Stimulated activated CD4-positive, alpha-beta T cell treated with anti-CD3 and anti-CD28 coated beads, TNF-alpha, amount 100 ng/mL, for 1 hour (primary cell): ENCODE data around the gene RAB11FIP3.
"Not testable (repeated sequence)": the region's sequence is repeated elsewhere in the genome, so short reads cannot be mapped to it uniquely, and the experiment has no call there.

Source experiments
- DNase-seq, 3 donors: peaks; one replicate each; pipeline ENCODE4 v3.0.0-alpha.2; 2020; ENCODE audit warnings: low read depth in 3 of 3, low spot score in 1 of 3

The RAB11FIP3 gene

DNA sequence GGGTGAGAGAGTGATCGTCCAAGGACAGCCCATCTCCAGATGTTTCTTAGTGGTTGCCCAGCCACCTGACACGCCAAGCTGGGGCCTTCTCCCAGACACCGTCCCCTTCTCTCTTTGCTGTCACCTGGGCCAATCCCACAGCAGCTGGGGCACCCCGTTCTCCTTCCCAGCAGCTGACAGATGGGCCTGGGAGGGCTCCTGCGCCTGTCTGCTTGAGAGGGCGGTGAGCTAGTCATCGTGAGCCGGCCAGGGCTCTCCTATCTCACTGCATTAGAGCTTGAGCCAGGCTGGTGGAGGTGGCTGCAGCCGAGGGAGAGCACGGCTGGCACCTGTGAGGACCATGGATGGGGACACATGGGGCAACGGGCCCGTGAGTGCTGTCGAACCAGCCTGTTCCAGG, 41.2 kb downstream of the RAB11FIP3 start:
- DNase-seq, result no peak

DNA sequence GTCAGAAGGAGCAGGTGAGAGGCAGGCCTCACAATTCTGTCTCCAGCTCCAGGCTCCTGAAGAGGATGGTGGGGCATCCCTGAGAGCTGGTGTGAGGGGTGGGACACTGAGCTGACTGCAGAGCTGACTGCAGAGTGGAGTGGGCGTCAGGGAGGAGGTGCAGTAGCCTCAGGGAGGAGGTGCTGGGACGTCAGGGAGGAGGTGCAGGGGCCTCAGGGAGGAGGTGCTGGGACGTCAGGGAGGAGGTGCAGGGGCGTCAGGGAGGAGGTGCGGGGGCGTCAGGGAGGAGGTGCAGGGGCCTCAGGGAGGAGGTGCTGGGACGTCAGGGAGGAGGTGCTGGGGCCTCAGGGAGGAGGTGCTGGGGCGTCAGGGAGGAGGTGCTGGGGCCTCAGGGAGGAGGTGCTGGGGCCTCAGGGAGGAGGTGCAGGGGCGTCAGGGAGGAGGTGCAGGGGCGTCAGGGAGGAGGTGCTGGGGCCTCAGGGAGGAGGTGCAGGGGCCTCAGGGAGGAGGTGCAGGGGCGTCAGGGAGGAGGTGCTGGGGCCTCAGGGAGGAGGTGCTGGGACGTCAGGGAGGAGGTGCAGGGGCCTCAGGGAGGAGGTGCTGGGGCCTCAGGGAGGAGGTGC, 41.9 kb downstream of the RAB11FIP3 start:
- DNase-seq, result not testable (repeated sequence)

DNA sequence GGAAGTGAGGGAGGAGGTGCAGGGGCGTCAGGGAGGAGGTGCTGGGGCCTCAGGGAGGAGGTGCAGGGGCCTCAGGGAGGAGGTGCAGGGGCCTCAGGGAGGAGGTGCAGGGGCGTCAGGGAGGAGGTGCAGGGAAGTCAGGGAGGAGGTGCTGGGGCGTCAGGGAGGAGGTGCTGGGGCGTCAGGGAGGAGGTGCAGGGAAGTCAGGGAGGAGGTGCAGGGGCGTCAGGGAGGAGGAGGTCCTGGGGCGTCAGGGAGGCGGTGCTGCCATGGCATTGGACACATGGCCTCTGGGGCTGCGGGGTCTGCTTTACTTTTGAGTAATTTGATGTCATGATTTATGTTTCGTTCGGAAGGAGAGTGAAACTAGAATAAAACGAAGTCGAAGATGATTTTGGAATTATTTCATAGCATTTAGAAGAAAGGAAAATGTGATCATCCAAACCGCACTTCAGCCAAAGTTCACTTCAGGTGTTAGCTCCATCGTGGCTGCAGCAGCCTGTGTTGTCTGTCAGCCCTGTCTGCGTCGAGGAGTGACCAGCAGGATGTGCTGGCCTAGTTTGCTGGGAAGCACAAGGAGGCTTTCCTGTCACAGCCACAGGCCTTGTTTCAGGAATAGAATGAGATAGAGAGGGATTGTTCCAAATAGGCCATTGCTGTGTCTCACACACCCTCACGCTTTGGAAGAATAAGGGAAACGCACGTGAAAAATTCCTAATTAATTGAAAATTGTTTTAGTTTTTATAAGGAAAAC, 42.8 kb downstream of the RAB11FIP3 start:
- no peak for DNase-seq

DNA sequence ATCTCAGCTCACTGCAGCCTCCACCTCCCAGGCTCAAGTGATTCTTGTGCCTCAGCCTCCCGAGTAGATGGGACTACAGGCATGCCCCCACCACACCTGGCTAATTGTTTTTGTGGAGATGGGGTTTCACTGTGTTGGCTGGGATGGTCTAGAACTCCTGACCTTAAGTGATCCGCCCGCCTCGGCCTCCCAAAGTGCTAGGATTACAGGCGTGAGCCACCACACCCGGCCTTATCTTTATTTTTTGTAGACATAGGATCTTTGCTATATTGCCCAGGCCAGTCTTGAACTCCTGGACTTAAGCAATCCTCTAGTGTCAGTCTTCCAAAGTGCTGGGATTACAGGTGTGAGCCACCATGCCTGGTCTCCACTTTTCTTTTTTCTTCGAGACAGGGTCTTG, 44.0 kb downstream of the RAB11FIP3 start:
- not testable (repeated sequence) for DNase-seq

DNA sequence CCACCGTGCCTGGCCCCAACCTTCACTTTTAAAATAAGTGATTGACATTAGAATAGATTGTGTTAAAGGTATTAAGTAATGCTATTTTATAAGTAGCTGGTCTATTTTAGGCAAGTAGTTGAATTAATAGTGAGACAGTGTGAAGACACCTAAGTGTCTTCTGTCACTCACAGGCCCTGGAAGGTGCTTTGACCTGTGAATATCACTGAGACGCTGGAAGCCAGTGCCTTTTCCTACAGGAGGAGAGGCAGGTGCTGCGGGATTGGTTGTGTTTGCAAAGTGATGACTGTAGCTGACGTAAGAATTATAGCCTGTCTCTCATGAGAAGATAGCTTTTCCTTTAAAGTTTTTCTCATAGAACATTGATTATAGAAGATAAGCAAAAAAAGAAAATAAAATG, 45.0 kb downstream of the RAB11FIP3 start:
- no peak for DNase-seq

DNA sequence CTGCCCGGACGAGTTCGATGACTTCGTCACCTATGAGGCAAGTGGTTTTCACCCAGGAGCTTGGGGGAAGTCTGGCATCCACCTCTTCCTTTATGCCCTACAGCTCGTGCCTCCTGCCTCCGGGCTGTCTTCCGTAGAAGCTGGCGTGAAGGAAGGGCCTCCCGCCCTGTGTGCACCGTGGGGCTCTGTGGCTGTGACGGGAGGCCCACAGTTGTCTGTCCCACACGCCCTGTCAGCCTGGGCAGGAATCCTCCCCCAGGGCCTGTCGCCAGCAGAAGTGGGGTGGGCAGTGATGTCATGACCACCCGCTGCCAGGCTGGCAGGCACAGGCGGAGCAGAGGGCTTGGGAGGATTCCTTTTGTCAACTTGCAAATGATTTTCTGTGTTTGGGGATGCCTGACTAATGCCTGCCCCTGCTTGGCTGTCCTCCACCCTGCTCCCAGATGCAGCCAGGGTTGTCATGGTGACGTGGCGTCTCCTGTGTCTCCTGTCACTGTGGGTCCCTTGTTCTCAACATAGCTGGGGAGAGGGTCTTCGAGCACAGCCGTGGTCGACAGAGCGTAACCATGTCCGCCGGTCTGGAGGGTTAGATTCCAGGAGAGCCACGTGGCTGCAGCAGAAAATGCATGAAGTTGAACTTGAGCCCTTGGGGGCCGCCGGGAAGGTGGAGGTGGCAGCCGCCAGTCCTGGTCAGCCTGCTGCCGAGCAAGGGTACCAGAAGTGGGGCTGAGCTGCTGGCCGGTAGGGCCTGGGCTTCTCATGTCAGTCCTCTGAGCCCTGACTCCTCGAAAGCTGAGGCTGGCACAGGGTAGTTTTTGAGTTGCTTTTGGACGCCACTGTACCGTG, 46.1 kb downstream of the RAB11FIP3 start:
- DNase-seq, result no peak

DNA sequence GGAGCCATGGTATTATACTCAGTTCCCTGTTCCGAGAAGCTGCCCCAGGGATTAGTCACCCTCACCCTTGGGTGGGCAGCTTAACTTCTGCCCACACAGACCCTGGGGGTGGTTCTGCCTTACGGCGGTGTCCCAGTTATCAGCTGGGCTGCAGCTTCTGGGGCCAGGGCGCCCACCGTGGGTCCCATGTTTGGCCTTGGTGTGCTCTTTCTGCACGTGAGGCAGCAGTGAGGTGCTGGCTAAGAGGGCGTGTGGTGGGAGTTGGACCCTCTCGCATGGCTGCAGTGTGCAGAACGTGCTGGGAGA, 46.7 kb downstream of the RAB11FIP3 start:
- no peak for DNase-seq

DNA sequence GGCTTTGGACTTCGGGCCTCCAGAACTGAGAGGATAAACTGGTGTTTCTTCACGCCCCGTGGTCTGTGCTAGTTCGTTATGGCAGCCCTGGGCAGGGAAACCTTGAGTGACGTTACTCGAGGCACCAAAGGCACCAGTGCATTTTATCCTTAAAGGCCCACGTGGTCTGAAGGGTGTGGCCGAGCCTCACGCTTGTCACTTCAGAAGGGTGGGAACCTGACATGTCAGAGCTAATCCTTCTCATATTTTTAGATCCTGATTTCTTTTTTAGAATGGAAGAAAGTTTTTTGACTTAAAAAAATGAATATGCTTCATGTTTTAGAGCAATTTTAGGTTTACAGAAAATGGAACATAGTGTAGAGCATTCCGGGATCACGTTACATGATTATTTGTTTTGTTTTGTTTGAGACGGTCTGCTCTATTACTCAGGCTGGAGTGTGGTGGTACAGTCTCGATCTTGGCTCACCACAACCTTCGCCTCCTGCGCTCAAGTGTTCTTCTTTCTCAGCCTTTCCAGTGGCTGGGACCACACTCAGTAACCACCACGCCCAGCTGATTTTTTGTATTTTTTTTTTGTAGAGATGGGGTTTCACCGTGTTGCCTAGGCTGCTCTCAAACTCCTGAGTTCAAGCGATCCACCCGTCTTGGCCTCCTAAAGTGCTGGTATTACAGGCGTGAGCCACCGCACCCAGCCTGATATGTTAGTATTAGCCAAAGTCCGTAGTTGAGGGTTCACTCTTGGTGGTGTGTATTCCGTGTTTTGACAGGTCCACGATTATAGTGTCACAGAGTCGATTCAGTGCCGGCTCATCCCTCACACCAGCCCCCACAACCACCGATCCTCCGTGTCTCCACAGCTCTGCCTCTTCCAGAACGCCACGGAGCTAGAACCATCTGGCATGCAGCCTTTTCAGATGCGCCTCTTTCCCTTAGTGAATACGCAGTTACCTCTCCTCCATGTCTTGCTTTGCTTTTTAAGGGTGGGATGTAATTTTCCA, 47.9 kb downstream of the RAB11FIP3 start:
- DNase-seq, result no peak

DNA sequence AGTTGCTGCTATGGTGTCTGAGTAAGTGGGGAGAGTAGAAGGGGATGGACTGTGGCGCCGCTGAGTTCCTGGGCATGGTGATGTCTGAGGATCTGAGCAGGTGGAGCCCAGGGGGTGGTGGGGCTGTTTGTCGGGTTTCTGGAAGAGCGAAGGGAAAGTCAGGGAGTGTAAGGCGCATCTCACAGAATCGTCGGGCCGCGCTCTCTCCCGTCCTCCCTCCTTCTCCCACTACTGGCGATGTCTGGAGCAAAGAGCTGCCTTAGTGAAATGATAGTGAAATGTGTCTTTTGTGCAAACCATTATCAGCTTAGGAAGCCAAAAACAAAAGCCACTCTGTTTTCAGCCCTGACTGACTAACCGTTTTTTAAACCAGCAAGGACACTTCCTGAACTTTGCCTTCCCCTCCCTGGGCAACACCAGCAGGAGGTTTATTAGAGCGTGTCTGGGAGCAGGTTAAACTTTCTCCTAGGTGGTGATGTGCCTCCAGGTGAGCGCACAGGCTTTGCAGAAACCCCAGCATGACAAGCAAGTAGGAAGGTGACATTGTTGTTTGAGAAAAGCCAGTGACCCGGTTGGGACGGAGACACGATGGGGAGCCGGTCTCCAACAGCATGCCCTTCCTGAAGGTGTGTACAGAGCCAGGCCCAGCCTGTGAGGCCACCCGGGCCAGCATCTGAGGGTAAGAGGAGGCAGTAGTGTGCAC, 49.1 kb downstream of the RAB11FIP3 start:
- DNase-seq, result no peak

DNA sequence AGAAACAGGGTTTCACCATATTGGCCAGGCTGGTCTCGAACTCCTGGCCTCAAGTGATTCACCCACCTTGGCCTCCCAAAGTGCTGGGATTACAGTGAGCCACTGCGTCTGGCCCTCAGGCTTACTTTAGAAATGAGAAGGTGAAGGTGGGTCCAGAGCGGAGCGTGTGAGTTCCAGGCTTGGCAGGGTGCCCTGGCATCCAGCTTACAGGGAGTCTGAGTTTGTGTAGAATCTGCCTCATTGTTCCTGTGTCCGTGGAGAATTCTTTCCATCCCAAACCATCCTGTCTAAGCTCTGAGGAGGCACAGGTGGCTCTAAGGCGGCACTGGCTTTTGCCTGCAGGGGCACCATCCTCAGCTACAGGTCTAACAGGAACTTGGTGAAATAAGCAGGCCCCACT, 50.6 kb downstream of the RAB11FIP3 start:
- no peak for DNase-seq

DNA sequence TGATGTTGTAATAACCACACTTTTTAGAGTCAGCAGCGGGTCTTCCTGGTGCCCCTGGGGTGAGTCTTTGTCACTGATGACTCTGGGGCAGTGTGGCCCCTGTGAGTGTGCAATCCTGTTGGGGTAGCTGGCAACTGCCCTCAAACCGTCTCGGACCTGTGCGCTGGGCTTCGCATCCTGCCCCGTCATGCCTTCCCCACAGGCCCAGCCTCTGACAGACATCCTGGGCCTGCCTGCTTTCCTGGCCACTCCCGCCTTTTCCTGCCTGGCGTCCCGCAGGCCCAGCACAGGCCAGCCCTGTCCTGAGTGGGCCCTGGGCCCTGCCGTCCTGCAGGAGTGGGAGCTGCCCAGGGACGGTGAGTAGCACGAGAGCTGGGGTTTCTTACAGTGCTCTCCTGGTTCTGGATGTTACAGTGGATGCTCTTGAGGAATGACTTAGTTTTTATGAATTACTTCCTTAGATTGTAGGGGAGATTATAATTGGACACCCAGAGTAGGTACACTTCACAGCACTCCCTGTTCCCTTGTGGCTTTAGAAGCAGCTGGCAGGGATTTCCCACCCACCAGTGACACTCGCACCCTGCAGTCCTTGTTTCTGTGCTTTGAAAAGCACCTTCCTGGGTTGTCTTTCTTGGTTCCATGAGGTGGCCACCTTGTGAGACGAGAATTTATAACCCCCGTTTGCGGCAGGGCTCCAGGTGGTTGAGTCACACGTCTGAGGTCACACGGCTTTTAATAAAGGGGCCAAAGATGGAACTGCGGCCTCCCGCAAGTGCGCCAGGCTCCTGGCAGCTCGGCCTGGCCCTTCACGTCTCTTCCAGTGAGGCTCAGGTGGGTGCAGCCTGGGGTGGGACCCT, 52.1 kb downstream of the RAB11FIP3 start:
- DNase-seq, result no peak

DNA sequence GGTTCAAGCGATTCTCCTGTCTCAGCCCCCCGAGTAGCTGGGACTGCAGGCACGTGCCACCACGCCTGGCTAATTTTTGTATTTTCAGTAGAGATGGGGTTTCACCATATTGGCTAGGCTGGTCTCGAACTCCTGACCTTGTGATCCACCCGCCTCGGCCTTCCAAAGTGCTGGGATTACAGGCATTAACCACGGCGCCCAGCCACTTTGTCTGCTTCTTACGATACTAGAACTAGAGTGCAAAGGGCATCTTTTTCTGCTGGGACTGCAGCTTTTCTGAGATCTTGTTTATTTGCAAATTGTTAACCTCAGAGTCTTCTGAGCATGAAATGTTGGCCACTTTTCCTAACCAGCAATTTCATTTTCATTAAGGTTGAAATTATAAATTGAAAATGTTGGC, 52.8 kb downstream of the RAB11FIP3 start:
- DNase-seq, result not testable (repeated sequence)

DNA sequence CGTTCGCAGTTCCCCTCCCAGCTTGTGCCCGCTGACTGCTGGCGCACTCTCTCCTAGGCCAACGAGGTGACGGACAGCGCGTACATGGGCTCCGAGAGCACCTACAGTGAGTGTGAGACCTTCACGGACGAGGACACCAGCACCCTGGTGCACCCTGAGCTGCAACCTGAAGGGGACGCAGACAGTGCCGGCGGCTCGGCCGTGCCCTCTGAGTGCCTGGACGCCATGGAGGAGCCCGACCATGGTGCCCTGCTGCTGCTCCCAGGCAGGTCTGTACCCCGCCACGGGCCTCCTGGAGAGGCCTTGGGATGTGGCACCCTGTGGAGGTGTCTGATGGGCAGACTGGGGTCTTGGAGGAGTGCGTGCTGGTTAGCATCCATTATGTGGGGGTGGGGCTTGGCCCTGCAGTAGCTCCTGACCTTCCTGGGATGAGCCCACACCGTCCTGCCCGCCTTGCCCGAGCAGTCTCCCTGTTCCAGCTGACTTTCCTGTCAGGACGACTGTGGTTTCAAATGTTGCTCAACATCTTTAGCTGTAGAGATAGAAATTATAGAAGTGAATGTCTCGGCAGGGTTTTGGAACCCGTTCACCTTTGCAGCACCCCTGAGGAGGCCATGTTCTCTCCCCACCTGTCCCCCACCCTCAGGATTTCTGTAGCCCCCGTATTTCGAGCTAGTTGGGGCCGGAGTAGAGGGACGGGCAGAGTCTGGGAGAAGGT, 57.2 kb downstream of the RAB11FIP3 start:
- no peak for DNase-seq

DNA sequence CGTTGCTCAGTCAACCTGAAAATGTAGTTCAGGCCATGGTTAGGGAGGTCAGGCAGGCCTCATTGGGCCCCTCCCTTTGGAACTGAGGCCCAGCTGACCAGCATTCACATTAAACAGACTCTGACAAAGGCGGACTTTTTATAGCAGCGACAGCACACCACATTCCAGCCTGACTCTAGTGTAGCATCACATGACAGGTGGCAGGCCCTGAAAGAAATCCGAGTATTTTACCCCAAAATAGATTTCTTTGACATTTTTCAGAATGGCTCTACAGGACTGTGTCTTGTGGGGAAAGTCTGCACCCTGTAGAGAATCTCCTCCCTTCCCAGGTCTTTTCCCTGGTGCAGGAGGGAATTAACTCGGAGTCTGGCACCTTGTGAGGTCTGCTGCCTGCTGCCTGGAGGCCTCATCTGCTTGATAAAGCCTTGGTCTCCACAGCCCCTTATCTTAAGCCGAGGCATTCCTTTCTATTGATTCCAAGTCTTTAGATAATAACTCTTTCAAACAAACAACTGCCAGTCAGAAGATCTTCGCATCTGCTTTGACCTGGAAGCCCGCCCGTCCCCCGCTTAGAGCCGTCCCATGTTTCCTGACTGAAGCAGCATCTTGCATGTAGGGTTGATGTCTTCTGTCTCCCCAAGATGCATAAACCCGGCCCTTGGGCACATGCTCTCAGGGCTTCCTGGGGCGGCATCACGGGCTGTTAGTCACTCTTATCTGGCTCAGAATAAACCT, 58.1 kb downstream of the RAB11FIP3 start:
- DNase-seq, result no peak

DNA sequence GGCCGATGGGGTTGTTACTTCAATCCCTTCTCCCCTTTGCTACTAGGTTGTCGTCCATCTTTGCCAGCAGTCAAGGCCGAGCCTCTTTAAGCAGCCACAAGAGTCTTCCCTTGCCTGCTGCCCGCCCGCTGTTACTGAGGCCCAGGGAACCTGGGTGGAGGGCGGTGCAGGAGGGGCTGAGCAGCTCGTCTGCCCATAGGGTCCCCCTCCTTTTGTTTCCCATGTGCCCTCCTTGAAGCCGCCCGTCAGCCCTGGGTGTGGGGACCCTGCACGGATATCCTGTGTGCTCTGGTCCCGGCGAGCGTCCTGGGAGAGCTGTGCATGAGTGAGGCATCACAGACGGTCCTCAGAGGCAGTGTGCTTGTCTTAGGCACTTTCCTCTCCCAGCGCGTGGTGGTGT, 64.2 kb downstream of the RAB11FIP3 start:
- no peak for DNase-seq

DNA sequence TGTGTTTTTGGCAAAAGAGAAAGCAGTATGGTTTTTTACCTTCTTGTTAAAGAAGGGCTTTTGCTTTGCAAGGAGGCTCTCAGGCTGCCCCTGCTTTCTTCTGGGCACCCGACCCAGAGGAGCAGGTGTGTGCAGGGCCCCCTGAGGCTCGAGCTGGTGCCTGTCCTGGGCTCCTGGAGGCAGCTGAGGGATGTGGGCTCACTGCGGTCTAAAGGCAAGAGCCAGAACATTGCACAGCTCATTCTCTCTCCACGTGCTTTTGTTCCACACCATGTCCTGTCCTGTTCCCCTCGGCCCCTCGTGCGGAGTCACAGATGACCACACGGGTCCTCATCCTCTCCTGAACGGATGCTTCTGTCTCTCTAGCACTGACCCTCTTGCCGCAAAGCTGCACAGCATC, 65.3 kb downstream of the RAB11FIP3 start:
- no peak for DNase-seq

DNA sequence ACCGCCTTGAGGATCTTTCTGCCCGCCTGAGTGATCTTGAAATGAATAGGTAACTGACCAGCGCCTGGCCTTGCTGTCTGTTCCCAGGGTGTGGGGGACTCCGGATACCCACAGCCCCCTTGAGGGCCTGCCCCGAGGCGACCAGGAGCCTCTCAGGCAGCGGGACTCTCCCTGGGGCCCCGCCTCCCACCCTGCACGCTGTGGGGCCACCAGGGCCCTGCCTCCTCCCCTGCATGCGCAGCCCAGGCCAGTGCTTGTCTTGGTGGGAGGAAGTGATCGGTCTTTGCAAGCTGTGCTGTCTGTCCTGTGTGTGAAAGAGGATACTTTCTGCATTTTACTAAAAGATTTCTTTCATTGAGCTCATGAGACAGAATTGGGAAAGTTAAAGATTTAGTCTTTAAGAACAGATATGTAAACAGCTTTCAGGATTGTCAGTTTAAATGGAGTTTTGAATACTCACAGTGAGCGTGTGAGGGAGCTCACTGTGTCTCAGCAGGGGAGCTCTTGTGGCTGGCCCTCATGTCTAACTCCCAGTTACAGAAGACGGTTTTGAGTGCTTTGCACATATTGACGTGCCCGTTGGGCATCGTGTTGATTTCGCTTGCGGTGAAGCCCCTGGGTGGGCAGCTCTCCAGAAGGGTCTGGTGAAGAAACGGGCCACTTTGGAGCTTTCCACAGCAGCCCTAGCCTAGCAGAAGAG, 65.9 kb downstream of the RAB11FIP3 start:
- DNase-seq, result no peak
